HepG2 (cell line): ENCODE results near the gene ANTXR1. TPM values are rescaled to one million over a fixed set of nuclear protein-coding genes. Genes with fewer than 3 reads are reported as not detected.

Source experiments
- AGO2 ChIP-seq: fragments of 200-400 bp; formaldehyde crosslinking; optimal IDR thresholded peaks from 2 replicates; pipeline ENCODE3; 2017; ENCODE audit warnings: mild to moderate bottlenecking, low read depth, low read length, moderate library complexity
- CEBPB ChIP-seq: IDR thresholded peaks from 2 replicates; pipeline ENCODE4 v1.6.1; 2011; ENCODE audit warnings: low read depth, low read length, improper control_type of control experiment, borderline replicate concordance
- EED ChIP-seq: sonication (generic); formaldehyde crosslinking; IDR thresholded peaks from 2 replicates; pipeline ENCODE4 v1.5.0; 2020; ENCODE audit warnings: mild to moderate bottlenecking, missing genetic modification reagents
- MAFF ChIP-seq: IDR thresholded peaks from 2 replicates; pipeline ENCODE4 v1.6.1; 2011; ENCODE audit warnings: low read depth, low read length, improper control_type of control experiment
- SMAD9 ChIP-seq: sonication (generic); formaldehyde crosslinking; IDR thresholded peaks from 2 replicates; pipeline ENCODE4 v1.5.1; 2020; ENCODE audit warnings: mild to moderate bottlenecking, missing genetic modification reagents
- SRSF1 ChIP-seq: fragments of 200-400 bp; formaldehyde crosslinking; optimal IDR thresholded peaks from 2 replicates; pipeline ENCODE3; 2017; ENCODE audit warnings: mild to moderate bottlenecking, low read depth, low read length, moderate library complexity
- ZNF143 ChIP-seq: sonication (generic); formaldehyde crosslinking; IDR thresholded peaks from 2 replicates; pipeline ENCODE4 v1.4.0; 2020; ENCODE audit warnings: missing genetic modification reagents
- ZNF501 ChIP-seq: sonication (generic); formaldehyde crosslinking; IDR thresholded peaks from 2 replicates; pipeline ENCODE4 v1.5.1; 2020; ENCODE audit warnings: mild to moderate bottlenecking, moderate library complexity, missing genetic modification reagents
- ZNF552 ChIP-seq: sonication (generic); formaldehyde crosslinking; IDR thresholded peaks from 2 replicates; pipeline ENCODE4 v1.9.0; 2022; ENCODE audit warnings: missing genetic modification reagents, mild to moderate bottlenecking, borderline replicate concordance
- ZNF841 ChIP-seq: sonication (generic); formaldehyde crosslinking; IDR thresholded peaks from 2 replicates; pipeline ENCODE4 v1.8.1; 2023; ENCODE audit warnings: missing genetic modification reagents, borderline replicate concordance
- polyA plus RNA-seq, 8 experiments: library from polyadenylated mRNA; depleted of rRNA in 3 of 8; stranded (reverse) in 7 of 8; unstranded in 1 of 8; fragments of >200 nt; fragmentation: Illumina TruSeq in 4 of 8; extraction: Trizol in 4 of 8; gene quantifications; 2 replicates each; pipeline versions ENCODE4 v1.2.1 to v1.2.3, GENCODE V29; 2011 to 2016; ENCODE audit warnings: low read depth in 4 of 8, missing spikeins in 1 of 8, mixed read lengths in 1 of 8; ENCODE audit not compliant: insufficient read depth in 1 of 8
- total RNA-seq, 5 experiments: library from RNA; depleted of rRNA; stranded (reverse); fragments of >200 nt; fragmentation: Illumina TruSeq; extraction: Trizol; gene quantifications; 2 replicates each; pipeline ENCODE4 v1.2.3, GENCODE V29; 2016; ENCODE audit warnings: low read depth in 1 of 5
- TF ChIP-seq, protein P1 (sequence below): sonication (generic); formaldehyde crosslinking; IDR thresholded peaks from 2 replicates; pipeline ENCODE4 v1.8.0; 2022; ENCODE audit warnings: mild to moderate bottlenecking, missing genetic modification reagents
- TF ChIP-seq, protein P2 (sequence below): sonication (generic); formaldehyde crosslinking; IDR thresholded peaks from 2 replicates; pipeline ENCODE4 v1.4.0; 2020; ENCODE audit warnings: missing genetic modification reagents, borderline replicate concordance
- TF ChIP-seq, protein P3 (sequence below): sonication (generic); formaldehyde crosslinking; IDR thresholded peaks from 2 replicates; pipeline ENCODE4 v1.5.0; 2020; ENCODE audit warnings: missing genetic modification reagents, mild to moderate bottlenecking, borderline replicate concordance
- TF ChIP-seq, protein P4 (sequence below): sonication (generic); formaldehyde crosslinking; IDR thresholded peaks from 2 replicates; pipeline ENCODE4 v1.5.0; 2020; ENCODE audit warnings: mild to moderate bottlenecking, low read depth, missing genetic modification reagents, borderline replicate concordance
- TF ChIP-seq, protein P5 (sequence below): sonication (generic); formaldehyde crosslinking; IDR thresholded peaks from 2 replicates; pipeline ENCODE4 v1.4.0; 2020; ENCODE audit warnings: missing genetic modification reagents, borderline replicate concordance

ANTXR1 gene
- total and polyA plus RNA-seq, 2 of the 13 experiments (the other 11 are each of a cell fraction or from before 2014, with no cell fraction given): 4.5 to 12.7 TPM

DNA sequence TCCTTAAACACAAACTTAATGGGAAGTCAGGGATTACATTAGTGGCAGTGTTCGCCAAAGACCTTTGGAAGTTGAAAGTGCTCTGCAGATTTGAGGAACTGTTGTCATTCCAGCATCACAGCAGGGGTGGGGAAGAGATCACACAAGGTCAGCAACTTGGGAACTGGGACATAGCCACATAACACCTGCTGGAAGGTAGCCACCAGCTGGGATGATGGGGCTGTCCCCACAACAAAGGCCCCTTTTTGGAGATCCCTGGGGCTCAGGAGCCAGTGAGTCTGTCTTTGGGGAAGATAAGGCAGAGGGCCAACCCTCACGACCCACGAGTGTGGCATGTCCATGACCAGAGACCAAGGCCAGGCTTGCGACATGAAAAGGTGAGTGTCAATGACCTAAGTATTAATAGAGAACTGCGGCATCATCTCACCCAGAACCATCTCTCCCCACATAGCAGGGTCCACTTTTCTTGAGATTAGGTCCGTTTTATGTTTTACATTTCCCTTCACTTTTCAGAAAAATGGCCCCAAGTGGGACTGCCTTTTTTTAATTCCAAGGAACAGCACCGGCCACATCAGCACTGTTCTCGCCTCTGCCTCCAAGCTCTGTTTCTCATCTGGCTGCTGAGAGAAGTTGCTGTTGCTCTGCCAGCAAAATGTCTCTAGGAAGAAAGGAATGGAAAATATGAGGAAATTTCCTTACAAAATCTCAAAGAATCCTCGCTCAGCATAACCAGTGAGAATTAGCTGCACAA, 267.1 kb downstream of the ANTXR1 start (continued):
- TF ChIP-seq ZNF501 (no peak), MAFF (no peak), SMAD9 (CRISPR knock-in tag) (no peak), AGO2 (no peak), SRSF1 (no peak), ZNF841 (no peak), ZNF143 (0 out of 2 replicates have a peak, but pooled peaks have one; percentile 27), ZNF552 (CRISPR knock-in tag) (no peak), EED (CRISPR knock-in tag) (no peak), CEBPB (peak; percentile 80; the same call in 1 of the 2 replicates)
- TF ChIP-seq, protein P1, sequence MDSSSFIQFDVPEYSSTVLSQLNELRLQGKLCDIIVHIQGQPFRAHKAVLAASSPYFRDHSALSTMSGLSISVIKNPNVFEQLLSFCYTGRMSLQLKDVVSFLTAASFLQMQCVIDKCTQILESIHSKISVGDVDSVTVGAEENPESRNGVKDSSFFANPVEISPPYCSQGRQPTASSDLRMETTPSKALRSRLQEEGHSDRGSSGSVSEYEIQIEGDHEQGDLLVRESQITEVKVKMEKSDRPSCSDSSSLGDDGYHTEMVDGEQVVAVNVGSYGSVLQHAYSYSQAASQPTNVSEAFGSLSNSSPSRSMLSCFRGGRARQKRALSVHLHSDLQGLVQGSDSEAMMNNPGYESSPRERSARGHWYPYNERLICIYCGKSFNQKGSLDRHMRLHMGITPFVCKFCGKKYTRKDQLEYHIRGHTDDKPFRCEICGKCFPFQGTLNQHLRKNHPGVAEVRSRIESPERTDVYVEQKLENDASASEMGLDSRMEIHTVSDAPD (CRISPR knock-in tag): peak; percentile 48; the same call in 1 of the 2 replicates
- TF ChIP-seq, protein P2, sequence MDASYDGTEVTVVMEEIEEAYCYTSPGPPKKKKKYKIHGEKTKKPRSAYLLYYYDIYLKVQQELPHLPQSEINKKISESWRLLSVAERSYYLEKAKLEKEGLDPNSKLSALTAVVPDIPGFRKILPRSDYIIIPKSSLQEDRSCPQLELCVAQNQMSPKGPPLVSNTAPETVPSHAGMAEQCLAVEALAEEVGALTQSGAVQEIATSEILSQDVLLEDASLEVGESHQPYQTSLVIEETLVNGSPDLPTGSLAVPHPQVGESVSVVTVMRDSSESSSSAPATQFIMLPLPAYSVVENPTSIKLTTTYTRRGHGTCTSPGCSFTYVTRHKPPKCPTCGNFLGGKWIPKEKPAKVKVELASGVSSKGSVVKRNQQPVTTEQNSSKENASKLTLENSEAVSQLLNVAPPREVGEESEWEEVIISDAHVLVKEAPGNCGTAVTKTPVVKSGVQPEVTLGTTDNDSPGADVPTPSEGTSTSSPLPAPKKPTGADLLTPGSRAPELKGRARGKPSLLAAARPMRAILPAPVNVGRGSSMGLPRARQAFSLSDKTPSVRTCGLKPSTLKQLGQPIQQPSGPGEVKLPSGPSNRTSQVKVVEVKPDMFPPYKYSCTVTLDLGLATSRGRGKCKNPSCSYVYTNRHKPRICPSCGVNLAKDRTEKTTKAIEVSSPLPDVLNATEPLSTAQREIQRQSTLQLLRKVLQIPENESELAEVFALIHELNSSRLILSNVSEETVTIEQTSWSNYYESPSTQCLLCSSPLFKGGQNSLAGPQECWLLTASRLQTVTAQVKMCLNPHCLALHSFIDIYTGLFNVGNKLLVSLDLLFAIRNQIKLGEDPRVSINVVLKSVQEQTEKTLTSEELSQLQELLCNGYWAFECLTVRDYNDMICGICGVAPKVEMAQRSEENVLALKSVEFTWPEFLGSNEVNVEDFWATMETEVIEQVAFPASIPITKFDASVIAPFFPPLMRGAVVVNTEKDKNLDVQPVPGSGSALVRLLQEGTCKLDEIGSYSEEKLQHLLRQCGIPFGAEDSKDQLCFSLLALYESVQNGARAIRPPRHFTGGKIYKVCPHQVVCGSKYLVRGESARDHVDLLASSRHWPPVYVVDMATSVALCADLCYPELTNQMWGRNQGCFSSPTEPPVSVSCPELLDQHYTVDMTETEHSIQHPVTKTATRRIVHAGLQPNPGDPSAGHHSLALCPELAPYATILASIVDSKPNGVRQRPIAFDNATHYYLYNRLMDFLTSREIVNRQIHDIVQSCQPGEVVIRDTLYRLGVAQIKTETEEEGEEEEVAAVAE (CRISPR knock-in tag): no peak; the same call in 1 of the 2 replicates
- TF ChIP-seq, protein P3, sequence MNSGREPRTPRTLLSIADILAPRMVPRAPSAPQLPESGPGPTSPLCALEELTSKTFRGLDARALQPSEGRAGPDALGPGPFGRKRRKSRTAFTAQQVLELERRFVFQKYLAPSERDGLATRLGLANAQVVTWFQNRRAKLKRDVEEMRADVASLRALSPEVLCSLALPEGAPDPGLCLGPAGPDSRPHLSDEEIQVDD: no peak
- TF ChIP-seq, protein P4, sequence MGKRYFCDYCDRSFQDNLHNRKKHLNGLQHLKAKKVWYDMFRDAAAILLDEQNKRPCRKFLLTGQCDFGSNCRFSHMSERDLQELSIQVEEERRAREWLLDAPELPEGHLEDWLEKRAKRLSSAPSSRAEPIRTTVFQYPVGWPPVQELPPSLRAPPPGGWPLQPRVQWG (CRISPR knock-in tag): no peak
- TF ChIP-seq, protein P5, sequence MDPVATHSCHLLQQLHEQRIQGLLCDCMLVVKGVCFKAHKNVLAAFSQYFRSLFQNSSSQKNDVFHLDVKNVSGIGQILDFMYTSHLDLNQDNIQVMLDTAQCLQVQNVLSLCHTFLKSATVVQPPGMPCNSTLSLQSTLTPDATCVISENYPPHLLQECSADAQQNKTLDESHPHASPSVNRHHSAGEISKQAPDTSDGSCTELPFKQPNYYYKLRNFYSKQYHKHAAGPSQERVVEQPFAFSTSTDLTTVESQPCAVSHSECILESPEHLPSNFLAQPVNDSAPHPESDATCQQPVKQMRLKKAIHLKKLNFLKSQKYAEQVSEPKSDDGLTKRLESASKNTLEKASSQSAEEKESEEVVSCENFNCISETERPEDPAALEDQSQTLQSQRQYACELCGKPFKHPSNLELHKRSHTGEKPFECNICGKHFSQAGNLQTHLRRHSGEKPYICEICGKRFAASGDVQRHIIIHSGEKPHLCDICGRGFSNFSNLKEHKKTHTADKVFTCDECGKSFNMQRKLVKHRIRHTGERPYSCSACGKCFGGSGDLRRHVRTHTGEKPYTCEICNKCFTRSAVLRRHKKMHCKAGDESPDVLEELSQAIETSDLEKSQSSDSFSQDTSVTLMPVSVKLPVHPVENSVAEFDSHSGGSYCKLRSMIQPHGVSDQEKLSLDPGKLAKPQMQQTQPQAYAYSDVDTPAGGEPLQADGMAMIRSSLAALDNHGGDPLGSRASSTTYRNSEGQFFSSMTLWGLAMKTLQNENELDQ (CRISPR knock-in tag): no peak
